Tibial nerve (tissue), 4 donors: ENCODE results near the gene DDIT4.

Experiments
- EP300 ChIP-seq, 2 donors: sonication (generic); formaldehyde crosslinking; IDR thresholded peaks; one replicate each; pipeline ENCODE4 v1.6.1; 2017; ENCODE audit warnings: antibody characterized with exemption in 2 of 2, mild to moderate bottlenecking in 1 of 2
- POLR2A ChIP-seq, 2 donors: fragments of 450-650 bp; IDR thresholded peaks; one replicate each; pipeline ENCODE4 v1.6.1; 2017; ENCODE audit warnings: antibody characterized with exemption in 2 of 2, mild to moderate bottlenecking in 2 of 2, moderate library complexity in 2 of 2
- TF ChIP-seq, protein P1 (sequence below), 5 experiments: fragments of 200-600 bp in 3 of 5; fragments of 450-650 bp in 2 of 5; sonication (generic) in 3 of 5; IDR thresholded peaks; one replicate each; pipeline ENCODE4 v1.5.1; 2016 to 2019; ENCODE audit warnings: antibody characterized with exemption in 5 of 5, mild to moderate bottlenecking in 3 of 5, moderate library complexity in 2 of 5

- TF ChIP-seq POLR2A (IDR thresholded peaks at IDR 0.05) (no peak), EP300 (IDR thresholded peaks at IDR 0.05) (no peak)
- TF ChIP-seq, protein P1, sequence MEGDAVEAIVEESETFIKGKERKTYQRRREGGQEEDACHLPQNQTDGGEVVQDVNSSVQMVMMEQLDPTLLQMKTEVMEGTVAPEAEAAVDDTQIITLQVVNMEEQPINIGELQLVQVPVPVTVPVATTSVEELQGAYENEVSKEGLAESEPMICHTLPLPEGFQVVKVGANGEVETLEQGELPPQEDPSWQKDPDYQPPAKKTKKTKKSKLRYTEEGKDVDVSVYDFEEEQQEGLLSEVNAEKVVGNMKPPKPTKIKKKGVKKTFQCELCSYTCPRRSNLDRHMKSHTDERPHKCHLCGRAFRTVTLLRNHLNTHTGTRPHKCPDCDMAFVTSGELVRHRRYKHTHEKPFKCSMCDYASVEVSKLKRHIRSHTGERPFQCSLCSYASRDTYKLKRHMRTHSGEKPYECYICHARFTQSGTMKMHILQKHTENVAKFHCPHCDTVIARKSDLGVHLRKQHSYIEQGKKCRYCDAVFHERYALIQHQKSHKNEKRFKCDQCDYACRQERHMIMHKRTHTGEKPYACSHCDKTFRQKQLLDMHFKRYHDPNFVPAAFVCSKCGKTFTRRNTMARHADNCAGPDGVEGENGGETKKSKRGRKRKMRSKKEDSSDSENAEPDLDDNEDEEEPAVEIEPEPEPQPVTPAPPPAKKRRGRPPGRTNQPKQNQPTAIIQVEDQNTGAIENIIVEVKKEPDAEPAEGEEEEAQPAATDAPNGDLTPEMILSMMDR (IDR thresholded peaks at IDR 0.05), result no peak
These were observed 37.9 kb downstream of the DDIT4 start for GRCh38 chr10:72311667-72312066.
